Ovary (tissue), 3 donors: ENCODE data around the gene CUEDC2.

ENCODE experiments used
- EP300 ChIP-seq: sonication (generic); formaldehyde crosslinking; IDR thresholded peaks from one replicate; pipeline ENCODE4 v1.6.1; 2017; ENCODE audit warnings: antibody characterized with exemption
- POLR2A ChIP-seq: fragments of 450-650 bp; IDR thresholded peaks from one replicate; pipeline ENCODE4 v1.6.1; 2017; ENCODE audit warnings: antibody characterized with exemption, mild to moderate bottlenecking, moderate library complexity
- TF ChIP-seq, protein P1 (sequence below), 3 donors: fragments of 450-650 bp in 2 of 3; fragments of 200-600 bp in 1 of 3; IDR thresholded peaks; one replicate each; pipeline versions ENCODE4 v1.5.1 to v1.8.0; 2016 to 2022; ENCODE audit warnings: antibody characterized with exemption in 3 of 3, mild to moderate bottlenecking in 1 of 3
- donor health status: DM: no; HTN: no; CAD: no.

DNA sequence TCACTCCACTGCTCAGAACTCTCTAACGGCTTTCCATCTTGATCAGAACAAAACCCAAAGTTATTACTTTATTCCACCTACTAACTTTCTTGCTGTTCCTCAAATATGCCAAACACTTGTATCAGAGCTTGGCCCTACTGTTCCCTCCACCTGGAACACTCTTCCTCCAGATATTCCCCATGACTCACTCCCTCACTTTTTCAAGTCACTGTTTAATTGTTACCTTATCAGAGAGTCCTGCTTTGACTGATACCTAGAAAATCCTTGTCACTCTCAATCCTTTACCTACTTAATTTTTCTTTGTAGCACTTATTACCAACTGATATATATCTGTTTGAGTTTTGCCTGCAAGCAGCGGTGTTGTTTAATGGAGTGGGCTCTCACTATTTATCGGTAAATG, 42.5 kb downstream of the CUEDC2 start:
- TF ChIP-seq, protein P1, sequence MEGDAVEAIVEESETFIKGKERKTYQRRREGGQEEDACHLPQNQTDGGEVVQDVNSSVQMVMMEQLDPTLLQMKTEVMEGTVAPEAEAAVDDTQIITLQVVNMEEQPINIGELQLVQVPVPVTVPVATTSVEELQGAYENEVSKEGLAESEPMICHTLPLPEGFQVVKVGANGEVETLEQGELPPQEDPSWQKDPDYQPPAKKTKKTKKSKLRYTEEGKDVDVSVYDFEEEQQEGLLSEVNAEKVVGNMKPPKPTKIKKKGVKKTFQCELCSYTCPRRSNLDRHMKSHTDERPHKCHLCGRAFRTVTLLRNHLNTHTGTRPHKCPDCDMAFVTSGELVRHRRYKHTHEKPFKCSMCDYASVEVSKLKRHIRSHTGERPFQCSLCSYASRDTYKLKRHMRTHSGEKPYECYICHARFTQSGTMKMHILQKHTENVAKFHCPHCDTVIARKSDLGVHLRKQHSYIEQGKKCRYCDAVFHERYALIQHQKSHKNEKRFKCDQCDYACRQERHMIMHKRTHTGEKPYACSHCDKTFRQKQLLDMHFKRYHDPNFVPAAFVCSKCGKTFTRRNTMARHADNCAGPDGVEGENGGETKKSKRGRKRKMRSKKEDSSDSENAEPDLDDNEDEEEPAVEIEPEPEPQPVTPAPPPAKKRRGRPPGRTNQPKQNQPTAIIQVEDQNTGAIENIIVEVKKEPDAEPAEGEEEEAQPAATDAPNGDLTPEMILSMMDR (IDR thresholded peaks at IDR 0.05) = no peak
- TF ChIP-seq POLR2A (no peak), EP300 (no peak)
